ENCODE data around the gene ATL2.

DNA sequence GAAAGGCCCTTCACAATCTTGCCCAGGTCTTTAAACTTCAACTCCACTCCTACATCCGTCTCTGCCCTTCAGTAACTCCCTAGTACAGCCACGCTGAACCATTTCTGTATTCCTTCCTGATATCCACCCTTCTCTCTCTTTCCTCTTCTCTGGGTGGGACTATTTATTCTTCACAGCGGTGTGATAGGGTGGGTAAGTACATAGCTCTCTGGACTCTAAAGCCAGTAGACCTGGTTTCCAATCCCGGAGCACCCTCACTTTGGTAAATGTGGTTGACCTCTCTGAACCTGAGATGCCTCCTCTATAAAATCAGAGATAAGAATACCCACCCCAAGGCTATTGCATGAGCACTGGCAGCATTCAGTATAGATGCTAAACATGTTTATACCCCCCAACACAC is 86.7 kb downstream of the ATL2 start:
- TF ChIP-seq L3MBTL2 (conservative IDR thresholded peaks at IDR 0.05) (no peak), SUZ12 (IDR thresholded peaks at IDR 0.05) (no peak), FOXM1 (IDR thresholded peaks at IDR 0.05; ENCODE audit: borderline replicate concordance) (no peak), SP1 (IDR thresholded peaks at IDR 0.05) (no peak), NFRKB (IDR thresholded peaks at IDR 0.05) (no peak), ELF4 (IDR thresholded peaks at IDR 0.05) (no peak), CTBP1 (IDR thresholded peaks at IDR 0.05; ENCODE audit: borderline replicate concordance) (no peak), TARDBP (IDR thresholded peaks at IDR 0.05) (no peak), ARNT (IDR thresholded peaks at IDR 0.05) (no peak), ZNF384 (IDR thresholded peaks at IDR 0.05) (no peak)
- TF ChIP-seq, protein P1, sequence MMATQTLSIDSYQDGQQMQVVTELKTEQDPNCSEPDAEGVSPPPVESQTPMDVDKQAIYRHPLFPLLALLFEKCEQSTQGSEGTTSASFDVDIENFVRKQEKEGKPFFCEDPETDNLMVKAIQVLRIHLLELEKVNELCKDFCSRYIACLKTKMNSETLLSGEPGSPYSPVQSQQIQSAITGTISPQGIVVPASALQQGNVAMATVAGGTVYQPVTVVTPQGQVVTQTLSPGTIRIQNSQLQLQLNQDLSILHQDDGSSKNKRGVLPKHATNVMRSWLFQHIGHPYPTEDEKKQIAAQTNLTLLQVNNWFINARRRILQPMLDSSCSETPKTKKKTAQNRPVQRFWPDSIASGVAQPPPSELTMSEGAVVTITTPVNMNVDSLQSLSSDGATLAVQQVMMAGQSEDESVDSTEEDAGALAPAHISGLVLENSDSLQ (IDR thresholded peaks at IDR 0.05) = no peak

All from HEK293T (cell line).